GM18861 (cell line): ENCODE measurements around the gene GLS2.
"Not testable (repeated sequence)": the region's sequence is repeated elsewhere in the genome, so short reads cannot be mapped to it uniquely, and the experiment has no call there.

Experiments
- ATAC-seq: cut with Tn5 transposase; IDR thresholded peaks from one replicate; pipeline ENCODE4 v1.9.1; 2021; ENCODE audit not compliant: unreplicated experiment

Gene GLS2

GRCh38 chr12:56493409-56494105 is 5.6 kb upstream of the GLS2 start:
- ATAC-seq: not testable (repeated sequence)

GRCh38 chr12:56490360-56490759 is 2.4 kb upstream of the GLS2 start:
- no peak for ATAC-seq

- ATAC-seq: peak; percentile 8
These were observed 417 bp downstream of the GLS2 start for GRCh38 chr12:56487448-56488040.

- ATAC-seq: no peak
These were observed 1.3 kb downstream of the GLS2 start for GRCh38 chr12:56486694-56487093.

- no peak for ATAC-seq
These were observed 3.4 kb downstream of the GLS2 start for GRCh38 chr12:56484566-56484965.

GRCh38 chr12:56479625-56480024 is 8.3 kb downstream of the GLS2 start:
- no peak for ATAC-seq

- ATAC-seq: no peak
These were observed 10.3 kb downstream of the GLS2 start for GRCh38 chr12:56477521-56478225.

- no peak for ATAC-seq
These were observed 11.0 kb downstream of the GLS2 start for GRCh38 chr12:56476972-56477432.

GRCh38 chr12:56476143-56476542 is 11.8 kb downstream of the GLS2 start:
- no peak for ATAC-seq

- ATAC-seq: no peak
These were observed 13.6 kb downstream of the GLS2 start for GRCh38 chr12:56474389-56474788.

GRCh38 chr12:56469007-56469930 is 18.7 kb downstream of the GLS2 start:
- ATAC-seq: no peak

- ATAC-seq: peak; percentile 80
These were observed 19.6 kb downstream of the GLS2 start, which contains the start of gene SPRYD4 for GRCh38 chr12:56468216-56469006. Gene SPRYD4, plus strand, starts transcription at chr12:56468578. Its CDS starts 14 bp downstream, at chr12:56468592.

GRCh38 chr12:56462565-56462964 is 25.4 kb downstream of the GLS2 start:
- ATAC-seq: no peak

- no peak for ATAC-seq
These were observed 26.5 kb downstream of the GLS2 start for GRCh38 chr12:56461235-56462159.

GRCh38 chr12:56457817-56458216 is 30.1 kb downstream of the GLS2 start:
- ATAC-seq: no peak

GRCh38 chr12:56454557-56454956 is 33.4 kb downstream of the GLS2 start, which contains the start of gene MIP:
Gene MIP, minus strand, starts transcription at chr12:56454657. Its CDS starts 44 bp downstream, at chr12:56454613.
- no peak for ATAC-seq

GRCh38 chr12:56451147-56451546 is 36.8 kb downstream of the GLS2 start:
- ATAC-seq: no peak

GRCh38 chr12:56450241-56450640 is 37.7 kb downstream of the GLS2 start:
- no peak for ATAC-seq

- ATAC-seq: no peak
These were observed 38.4 kb downstream of the GLS2 start for GRCh38 chr12:56449622-56449984.
